BJ (cell line): ENCODE measurements around the gene RRP1. TPM values are rescaled to one million over a fixed set of nuclear protein-coding genes. Genes with fewer than 3 reads are reported as not detected.

Experiments used
- CTCF ChIA-PET: fragments of 350-600 bp; formaldehyde crosslinking; extraction: SDS; loops from one replicate; lab custom pipeline; 2021; ENCODE audit warnings: antibody characterized with exemption, inconsistent platforms; lab: Yijun Ruan, JAX
- POLR2A ChIA-PET: fragments of 300-600 bp; sonication (Branson Sonifier 250); formaldehyde crosslinking; extraction: SDS; loops from one replicate; lab custom pipeline; 2021; ENCODE audit warnings: antibody characterized with exemption; lab: Charles Lee
- DNase-seq: peaks from one replicate; pipeline ENCODE4 v3.0.0-alpha.2; 2011; ENCODE audit warnings: low read depth
- H3K27me3 ChIP-seq: 2 replicates; pipeline ENCODE4 v1.6.0; 2011; ENCODE audit warnings: low read length; ENCODE audit not compliant: control insufficient read depth, insufficient read depth
- H3K36me3 ChIP-seq: 2 replicates; pipeline ENCODE4 v1.5.1; 2011; ENCODE audit warnings: low read length; ENCODE audit not compliant: control insufficient read depth, insufficient read depth
- H3K4me3 ChIP-seq: 2 replicates; pipeline ENCODE4 v1.5.1; 2011; ENCODE audit warnings: low read depth, mild to moderate bottlenecking, control low read depth, low read length
- CTCF ChIP-seq: IDR thresholded peaks from 2 replicates; pipeline ENCODE4 v1.5.1; 2011; ENCODE audit warnings: low read depth, mild to moderate bottlenecking, control low read depth, inconsistent platforms, low read length, moderate library complexity; ENCODE audit not compliant: insufficient read depth
- polyA plus RNA-seq: library from polyadenylated mRNA; depleted of rRNA; stranded (reverse); fragments of >200 nt; gene quantifications from 2 replicates; pipeline ENCODE4 v1.2.3, GENCODE V29; 2011

RRP1 gene
- polyA plus RNA-seq, 1 experiment, result 14.4 TPM

DNA sequence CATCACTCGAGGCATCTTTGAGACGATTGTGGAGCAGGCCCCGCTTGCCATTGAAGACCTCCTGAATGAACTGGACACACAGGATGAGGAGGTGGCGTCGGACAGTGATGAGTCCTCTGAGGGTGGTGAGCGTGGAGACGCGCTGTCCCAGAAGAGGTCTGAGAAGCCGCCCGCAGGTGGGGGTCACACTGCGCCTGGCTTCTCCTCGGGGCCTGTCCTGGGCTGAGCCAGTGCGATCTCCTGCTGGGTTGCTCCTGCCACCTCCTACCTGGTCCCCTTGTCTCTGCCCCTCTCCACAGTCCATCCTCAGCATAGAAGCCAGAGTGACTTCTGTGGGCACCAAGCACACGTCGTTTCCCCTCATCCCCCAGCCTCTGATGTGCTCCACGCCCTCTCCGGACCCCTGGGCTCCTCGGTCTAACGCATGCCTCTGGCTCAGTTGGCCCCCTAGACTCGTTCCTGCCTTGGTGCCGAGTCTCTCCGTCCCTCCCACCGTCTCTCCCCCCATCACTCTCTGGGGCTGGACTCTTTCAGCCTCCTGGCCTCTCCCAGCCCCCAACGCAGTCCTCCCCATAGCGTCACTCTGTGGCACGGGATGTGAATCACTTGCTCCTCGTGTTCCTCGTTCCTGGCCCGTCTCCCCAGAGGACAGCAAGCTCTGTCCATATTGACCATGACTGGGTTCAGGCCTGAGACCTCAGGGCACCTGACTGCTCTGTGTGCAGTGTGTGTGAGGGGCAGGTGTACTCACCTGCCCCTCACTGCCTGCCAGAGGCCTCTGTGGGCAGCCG, 8.7 kb downstream of the RRP1 start:
- Histone ChIP-seq H3K36me3 (peaks cover 68% of the 10 kb centered on the region), H3K4me3 (no peak overlapping the region), H3K27me3 (no peaks in the 10 kb centered on the region)
- ChIA-PET POLR2A (no interaction called here), CTCF (interaction anchor here (1.0 to 2.0 kb wide), 2 partner anchors 9 to 177 kb away, joined by 5 to 7 read pairs; no protein-coding TSS in a partner anchor)
- DNase-seq, result no peak
- no peak for TF ChIP-seq CTCF

GRCh38 chr21:43799301-43799840, 10.0 kb downstream of the RRP1 start:
- CTCF ChIA-PET, result interaction anchor here (1.0 kb wide), 1 partner anchor 176 kb away, joined by 5 read pairs; no protein-coding TSS in a partner anchor
- Histone ChIP-seq H3K27me3 (no peaks in the 10 kb centered on the region), H3K4me3 (no peak overlapping the region), H3K36me3 (peaks cover 61% of the 10 kb centered on the region)
- POLR2A ChIA-PET, result no interaction called here
- no peak for TF ChIP-seq CTCF
- no peak for DNase-seq

DNA sequence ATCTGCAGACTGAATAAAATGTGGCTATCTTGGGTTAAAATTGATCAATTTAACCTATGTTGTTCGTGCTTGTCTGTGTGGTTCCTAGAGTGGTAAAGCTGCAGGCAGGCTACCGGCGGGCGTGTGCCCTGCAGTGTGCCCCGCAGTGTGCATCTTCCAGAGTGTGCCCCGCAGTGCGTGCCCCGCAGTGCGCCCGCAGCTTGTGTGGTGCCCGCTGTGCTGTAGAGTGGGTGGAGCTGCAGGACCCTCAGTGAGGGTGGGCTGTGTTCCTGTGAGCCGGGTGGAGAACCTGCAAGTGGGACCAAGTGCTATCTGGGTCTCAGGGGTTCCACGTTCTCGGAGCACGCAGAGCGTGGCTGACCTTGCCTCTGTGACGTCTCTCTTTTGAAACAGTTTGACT, 10.7 kb downstream of the RRP1 start:
- POLR2A ChIA-PET, result no interaction called here
- CTCF ChIA-PET, result no interaction called here
- TF ChIP-seq CTCF, result no peak
- DNase-seq, result no peak
- Histone ChIP-seq H3K4me3 (no peak overlapping the region), H3K36me3 (peaks cover 55% of the 10 kb centered on the region), H3K27me3 (no peaks in the 10 kb centered on the region)

DNA sequence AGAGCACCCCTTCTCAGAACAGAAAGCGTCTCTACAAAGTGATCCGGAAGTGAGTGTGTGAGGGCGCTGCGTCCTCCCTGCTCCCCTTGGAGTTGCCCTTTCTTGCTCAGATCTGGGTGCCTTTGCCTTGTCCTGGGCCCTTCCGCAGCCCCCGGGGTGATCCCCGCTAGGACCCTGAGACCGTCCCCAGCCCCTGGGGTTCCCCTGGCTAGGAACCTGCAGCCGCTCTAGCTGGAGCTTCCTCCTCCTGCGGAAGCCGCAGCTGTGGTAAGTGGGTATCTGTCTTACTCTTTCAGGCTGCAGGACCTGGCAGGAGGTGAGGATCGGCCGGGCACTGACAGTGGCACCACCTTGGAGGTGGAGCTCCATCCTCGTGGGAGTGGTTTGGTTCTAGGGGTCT, 11.2 kb downstream of the RRP1 start:
- POLR2A ChIA-PET, result no interaction called here

More for the DNA sequence above, 11.2 kb downstream of the RRP1 start:
- no peak overlapping the region for H3K4me3 ChIP-seq
- no peak for DNase-seq
- no peak for TF ChIP-seq CTCF
- CTCF ChIA-PET, result no interaction called here
- no peaks in the 10 kb centered on the region for H3K27me3 ChIP-seq
- H3K36me3 ChIP-seq, result peaks cover 53% of the 10 kb centered on the region
